Erythroblast (primary cell): ENCODE data around the gene RFX2.

Experiments used
- GATA1 ChIP-seq: IDR thresholded peaks from 2 replicates; pipeline ENCODE4 v1.6.1; 2011; ENCODE audit warnings: low read depth, mild to moderate bottlenecking, control low read depth, low read length, moderate library complexity
- POLR2A ChIP-seq: IDR thresholded peaks from 2 replicates; pipeline ENCODE4 v1.6.1; 2011; ENCODE audit warnings: mild to moderate bottlenecking, low read length

- no peak for TF ChIP-seq POLR2A
- no peak for TF ChIP-seq GATA1
Observed at GRCh38 chr19:6039566-6040225, 70.6 kb downstream of the RFX2 start.
